Fibroblast of lung (primary cell): ENCODE measurements around the gene PEX14. TPM values are rescaled to one million over a fixed set of nuclear protein-coding genes. Genes with fewer than 3 reads are reported as not detected.

Experiments used
- DNase-seq, 2 donors: peaks; one replicate each; pipeline versions ENCODE4 v3.0.0 to v3.0.0-alpha.2; 2010; ENCODE audit warnings: low read depth in 2 of 2
- H2AFZ ChIP-seq: 2 replicates; pipeline ENCODE4 v1.5.1; 2012; ENCODE audit warnings: low read length, control low read depth, inconsistent platforms
- H3K27ac ChIP-seq: 2 replicates; pipeline ENCODE4 v1.5.1; 2011; ENCODE audit warnings: low read length, control low read depth; ENCODE audit not compliant: insufficient read depth
- H3K27me3 ChIP-seq: 2 replicates; pipeline ENCODE4 v1.5.1; 2011; ENCODE audit warnings: mild to moderate bottlenecking, low read length; ENCODE audit not compliant: control insufficient read depth, insufficient read depth
- H3K36me3 ChIP-seq: 2 replicates; pipeline ENCODE4 v1.5.1; 2011; ENCODE audit warnings: low read length; ENCODE audit not compliant: control insufficient read depth, insufficient read depth
- H3K4me1 ChIP-seq: 2 replicates; pipeline ENCODE4 v1.5.1; 2011; ENCODE audit warnings: low read length; ENCODE audit not compliant: control insufficient read depth, insufficient read depth; ENCODE audit errors: extremely low read depth
- H3K4me2 ChIP-seq: 2 replicates; pipeline ENCODE4 v1.5.1; 2011; ENCODE audit warnings: low read length, control low read depth; ENCODE audit not compliant: insufficient read depth; ENCODE audit errors: extremely low read depth
- H3K4me3 ChIP-seq, 4 experiments: fragments of 200-600 bp in 1 of 4; sonication (generic) in 1 of 4; replicated peaks in 1 of 4; 2 replicates each; pipeline ENCODE4 v1.5.1; 2011 to 2016; ENCODE audit warnings: low read length in 4 of 4, low read depth in 3 of 4, mild to moderate bottlenecking in 3 of 4, control low read depth in 2 of 4, inconsistent platforms in 1 of 4, mixed read lengths in 1 of 4; ENCODE audit not compliant: insufficient read depth in 1 of 4; ENCODE audit errors: control extremely low read depth in 1 of 4
- H3K79me2 ChIP-seq: 2 replicates; pipeline ENCODE4 v1.5.1; 2012; ENCODE audit warnings: mild to moderate bottlenecking, low read length, inconsistent platforms; ENCODE audit not compliant: control insufficient read depth, insufficient read depth
- H3K9ac ChIP-seq: 2 replicates; pipeline ENCODE4 v1.5.1; 2011; ENCODE audit warnings: mild to moderate bottlenecking, low read length, control low read depth; ENCODE audit not compliant: insufficient read depth
- H3K9me3 ChIP-seq: 2 replicates; pipeline ENCODE4 v1.5.1; 2012; ENCODE audit warnings: low read depth, low read length; ENCODE audit not compliant: control insufficient read depth, insufficient read depth
- H4K20me1 ChIP-seq: 2 replicates; pipeline ENCODE4 v1.5.1; 2011; ENCODE audit warnings: low read length; ENCODE audit not compliant: control insufficient read depth, insufficient read depth; ENCODE audit errors: extremely low read depth
- CTCF ChIP-seq, 2 donors: IDR thresholded peaks in 1 of 2; conservative IDR thresholded peaks in 1 of 2; 1 replicate in 1 of 2; 2 replicates in 1 of 2; pipeline ENCODE4 v1.5.1; 2011 to 2012; ENCODE audit warnings: low read length in 2 of 2, control low read depth in 1 of 2, inconsistent platforms in 1 of 2, low read depth in 1 of 2, mild to moderate bottlenecking in 1 of 2
- EZH2 ChIP-seq: IDR thresholded peaks from 2 replicates; pipeline ENCODE4 v1.5.1; 2012; ENCODE audit warnings: low read length, control low read depth, mild to moderate bottlenecking; ENCODE audit errors: missing control alignments
- polyA plus RNA-seq, 2 donors: library from polyadenylated mRNA; depleted of rRNA in 1 of 2; stranded (reverse) in 1 of 2; unstranded in 1 of 2; fragments of >200 nt; gene quantifications; 2 replicates each; pipeline ENCODE4 v1.2.1, GENCODE V29; 2011 to 2012; ENCODE audit warnings: missing spikeins in 1 of 2
- total RNA-seq: library from RNA; depleted of rRNA; stranded (reverse); fragments of >200 nt; gene quantifications from 2 replicates; pipeline ENCODE4 v1.2.1, GENCODE V29; 2014

Gene PEX14
- total and polyA plus RNA-seq, 2 donors (not counting 1 experiment from before 2014, with no cell fraction given), result 10.3 to 11.4 TPM

GRCh38 chr1:10561955-10562354, 87.2 kb downstream of the PEX14 start:
- no peaks in the 10 kb centered on the region for H3K4me1 ChIP-seq
- H3K79me2 ChIP-seq, result no peaks in the 10 kb centered on the region
- H3K36me3 ChIP-seq, result no peaks in the 10 kb centered on the region
- H3K4me2 ChIP-seq, result no peak overlapping the region
- no peak overlapping the region for H3K9ac ChIP-seq
- H3K4me3 ChIP-seq, result no peak overlapping the region
- H2AFZ ChIP-seq, result no peak overlapping the region
- no peak for DNase-seq
- TF ChIP-seq EZH2 (no peak), CTCF (conservative IDR thresholded peaks at IDR 0.05 in 1 of 2, IDR thresholded peaks at IDR 0.05 in 1 of 2; ENCODE audit: low read depth in 1 of 2, low read length in 2 of 2) (no peak)
- H3K27ac ChIP-seq, result no peak overlapping the region
- no peaks in the 10 kb centered on the region for H3K9me3 ChIP-seq
- no peaks in the 10 kb centered on the region for H4K20me1 ChIP-seq
- no peaks in the 10 kb centered on the region for H3K27me3 ChIP-seq

- DNase-seq, result peak in 1 of 2 donors; percentile 28
These were observed 89.3 kb downstream of the PEX14 start for GRCh38 chr1:10564063-10564462.

GRCh38 chr1:10569531-10569930, 94.8 kb downstream of the PEX14 start:
- H3K4me1 ChIP-seq, result no peaks in the 10 kb centered on the region
- no peaks in the 10 kb centered on the region for H3K36me3 ChIP-seq
- no peaks in the 10 kb centered on the region for H4K20me1 ChIP-seq
- H3K4me2 ChIP-seq, result no peak overlapping the region
- TF ChIP-seq CTCF (conservative IDR thresholded peaks at IDR 0.05 in 1 of 2, IDR thresholded peaks at IDR 0.05 in 1 of 2; ENCODE audit: low read depth in 1 of 2, low read length in 2 of 2) (no peak), EZH2 (no peak)
- H3K9ac ChIP-seq, result no peak overlapping the region
- no peaks in the 10 kb centered on the region for H3K27me3 ChIP-seq
- H2AFZ ChIP-seq, result no peak overlapping the region
- H3K79me2 ChIP-seq, result no peaks in the 10 kb centered on the region
- H3K4me3 ChIP-seq, result no peak overlapping the region
- no peak overlapping the region for H3K27ac ChIP-seq
- no peaks in the 10 kb centered on the region for H3K9me3 ChIP-seq
- DNase-seq, result no peak

More at GRCh38 chr1:10564063-10564462, 89.3 kb downstream of the PEX14 start:
- Histone ChIP-seq H3K9me3 (no peaks in the 10 kb centered on the region), H3K27me3 (no peaks in the 10 kb centered on the region), H3K27ac (no peak overlapping the region), H3K36me3 (no peaks in the 10 kb centered on the region), H3K4me1 (no peaks in the 10 kb centered on the region), H3K9ac (no peak overlapping the region), H3K4me2 (no peak overlapping the region), H3K4me3 (no peak overlapping the region), H3K79me2 (no peaks in the 10 kb centered on the region), H4K20me1 (no peaks in the 10 kb centered on the region), H2AFZ (no peak overlapping the region)
- no peak for TF ChIP-seq EZH2
- no peak for TF ChIP-seq CTCF (conservative IDR thresholded peaks at IDR 0.05 in 1 of 2, IDR thresholded peaks at IDR 0.05 in 1 of 2; ENCODE audit: low read depth in 1 of 2, low read length in 2 of 2)
